HG03432 (cell line): ENCODE measurements around the gene CUEDC1.
A peak's percentile ranks its signal among the peaks of the same experiment; 100 is the strongest.

Source experiments
- ATAC-seq: cut with Tn5 transposase; IDR thresholded peaks from one replicate; pipeline ENCODE4 v1.9.1; 2021; ENCODE audit warnings: mild to moderate bottlenecking, moderate library complexity; ENCODE audit not compliant: unreplicated experiment

Gene CUEDC1, protein sequence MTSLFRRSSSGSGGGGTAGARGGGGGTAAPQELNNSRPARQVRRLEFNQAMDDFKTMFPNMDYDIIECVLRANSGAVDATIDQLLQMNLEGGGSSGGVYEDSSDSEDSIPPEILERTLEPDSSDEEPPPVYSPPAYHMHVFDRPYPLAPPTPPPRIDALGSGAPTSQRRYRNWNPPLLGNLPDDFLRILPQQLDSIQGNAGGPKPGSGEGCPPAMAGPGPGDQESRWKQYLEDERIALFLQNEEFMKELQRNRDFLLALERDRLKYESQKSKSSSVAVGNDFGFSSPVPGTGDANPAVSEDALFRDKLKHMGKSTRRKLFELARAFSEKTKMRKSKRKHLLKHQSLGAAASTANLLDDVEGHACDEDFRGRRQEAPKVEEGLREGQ

DNA sequence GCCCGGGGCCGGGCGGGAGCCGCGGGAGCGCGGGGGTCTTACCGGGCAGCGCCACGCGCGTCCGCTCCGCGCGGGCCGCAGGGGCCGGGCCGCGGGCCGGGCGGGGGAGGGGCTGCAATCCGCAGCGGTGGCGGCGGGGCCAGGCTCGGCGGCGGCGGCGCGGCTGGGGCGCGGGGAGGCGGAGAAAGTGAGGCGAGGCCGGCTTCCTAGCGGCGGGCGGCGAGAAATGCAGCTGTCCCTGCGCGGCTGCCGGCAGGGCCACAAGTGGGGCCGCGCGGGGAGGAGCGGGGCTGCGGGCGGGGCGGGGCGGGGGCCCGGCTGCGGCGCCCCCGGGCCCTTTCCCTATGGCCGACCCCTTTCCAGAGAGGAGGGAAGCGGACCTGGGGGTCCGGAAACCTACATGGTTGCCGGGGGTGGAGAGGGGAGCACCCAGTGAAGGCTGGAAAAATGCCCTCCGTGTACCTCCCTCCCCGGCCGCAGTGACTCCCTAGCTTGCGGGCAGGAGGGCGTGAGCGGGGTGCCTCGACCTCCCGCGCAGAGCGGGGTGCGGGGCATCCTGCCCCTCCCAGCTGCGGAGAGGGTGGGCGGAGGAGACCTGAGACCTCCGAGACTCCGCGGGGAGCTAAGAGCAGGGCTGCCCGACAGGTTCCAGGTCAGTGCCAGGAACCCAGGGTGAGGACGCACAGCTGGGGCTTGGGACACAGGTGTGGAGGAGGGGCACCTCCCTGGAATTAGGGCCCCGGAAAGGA, at the start of gene CUEDC1:
Gene CUEDC1 (minus strand): TSS at position 230 of the 749 bp plus-strand sequence. CDS start 69,848 bp downstream, outside the sequence.
- ATAC-seq, result peak; percentile 73

DNA sequence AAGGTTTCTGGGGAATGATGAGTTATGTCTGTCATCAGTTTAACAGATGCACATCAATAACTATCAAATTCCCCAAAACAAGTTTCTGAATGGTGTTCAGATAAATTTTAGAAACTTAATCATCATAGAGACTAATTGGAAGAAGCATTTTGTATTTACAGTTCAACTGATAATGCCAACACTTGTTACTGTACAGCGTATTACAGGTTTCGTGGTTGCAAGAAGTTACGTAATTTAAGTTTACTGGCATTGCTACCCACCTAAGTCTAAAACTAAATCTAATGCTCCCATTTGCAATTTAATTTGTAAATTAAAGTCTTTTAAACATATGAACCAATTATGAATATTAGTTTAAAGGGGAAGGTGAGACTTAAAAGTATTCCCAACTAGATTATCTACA, 48.8 kb upstream of the CUEDC1 start:
- ATAC-seq, result no peak

DNA sequence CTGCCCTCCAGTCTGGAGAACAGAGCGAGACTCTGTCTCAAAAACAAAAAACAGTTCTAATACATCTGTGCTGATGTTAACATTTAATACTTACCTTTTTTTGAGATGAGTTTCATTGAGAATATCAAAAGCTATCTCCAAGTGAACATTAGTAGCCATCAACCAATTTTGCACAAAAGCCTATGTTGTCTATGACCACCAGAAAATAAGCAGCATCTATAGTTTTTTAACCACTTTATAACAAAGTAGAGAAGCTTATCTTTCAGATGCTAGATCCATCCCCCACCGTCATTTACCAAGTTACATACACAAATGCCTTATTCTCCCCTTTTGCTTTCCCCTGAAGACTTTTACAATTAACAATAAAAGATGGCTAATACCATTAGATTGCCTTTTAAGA, 47.8 kb upstream of the CUEDC1 start:
- ATAC-seq, result no peak

DNA sequence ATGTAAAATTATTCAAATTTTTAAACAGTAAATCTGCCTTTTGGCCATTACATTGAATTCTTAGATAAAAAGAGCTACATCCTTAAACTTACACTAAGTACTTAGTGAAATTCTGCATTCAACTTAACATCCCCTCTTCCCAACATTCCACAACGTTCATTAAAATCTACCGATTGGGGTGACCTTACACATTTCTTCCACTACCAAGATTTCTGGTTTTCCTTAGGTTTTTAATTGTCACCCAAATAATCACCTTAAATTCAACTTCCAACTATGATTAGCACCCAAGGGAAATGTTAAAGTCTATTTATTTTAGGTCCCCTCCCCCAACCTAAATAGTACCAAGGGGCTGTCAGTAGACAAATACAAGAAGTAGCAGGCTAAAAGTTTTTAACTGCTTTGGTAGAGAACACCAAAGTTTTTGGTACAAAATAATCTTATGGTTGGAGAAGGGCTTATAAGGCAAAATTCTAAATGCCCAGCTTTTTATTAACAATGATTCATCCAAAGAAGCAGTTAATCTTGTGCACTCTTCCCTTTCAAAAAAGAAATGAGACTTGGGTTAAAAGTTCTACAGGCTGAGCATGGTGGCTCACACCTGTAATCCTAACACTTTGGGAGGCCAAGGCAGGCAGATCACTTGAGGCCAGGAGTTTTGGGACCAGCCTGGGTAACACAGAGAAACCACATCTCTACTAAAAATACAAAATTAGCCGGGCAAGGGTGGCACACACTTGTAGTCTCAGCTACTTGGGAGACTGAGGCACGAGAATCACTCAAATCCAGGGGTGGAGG, 47.1 kb upstream of the CUEDC1 start:
- ATAC-seq, result no peak

DNA sequence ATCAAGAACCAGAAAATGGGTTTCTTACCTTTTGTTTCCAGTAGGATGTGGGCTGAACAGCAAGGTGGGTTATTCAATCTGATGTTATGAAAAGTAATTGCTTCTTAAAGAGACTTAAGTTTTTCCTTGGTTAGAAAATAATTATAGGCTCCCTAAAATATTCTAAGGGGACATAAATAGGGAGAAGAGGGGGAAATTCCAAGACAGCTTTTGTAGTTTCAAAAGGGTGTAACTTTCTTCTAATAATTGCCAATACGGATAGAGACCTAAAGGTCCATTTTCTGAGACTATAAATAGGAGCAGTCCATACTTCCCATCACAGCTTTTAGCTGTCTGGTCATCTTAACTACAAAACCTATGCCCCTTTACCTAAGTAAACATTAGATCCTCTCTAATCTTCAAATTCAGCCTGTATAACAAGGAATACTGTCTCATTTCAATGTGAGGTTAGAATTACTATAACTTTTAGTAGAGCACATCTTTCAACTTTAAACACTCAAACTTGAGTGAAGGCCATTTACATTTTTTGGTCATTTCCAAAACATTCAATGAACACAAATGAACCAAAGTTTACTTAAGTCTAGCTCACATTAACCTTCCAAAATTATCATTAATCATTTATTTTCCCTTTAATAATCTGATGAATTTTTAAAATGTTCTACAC, 46.4 kb upstream of the CUEDC1 start:
- ATAC-seq, result no peak

DNA sequence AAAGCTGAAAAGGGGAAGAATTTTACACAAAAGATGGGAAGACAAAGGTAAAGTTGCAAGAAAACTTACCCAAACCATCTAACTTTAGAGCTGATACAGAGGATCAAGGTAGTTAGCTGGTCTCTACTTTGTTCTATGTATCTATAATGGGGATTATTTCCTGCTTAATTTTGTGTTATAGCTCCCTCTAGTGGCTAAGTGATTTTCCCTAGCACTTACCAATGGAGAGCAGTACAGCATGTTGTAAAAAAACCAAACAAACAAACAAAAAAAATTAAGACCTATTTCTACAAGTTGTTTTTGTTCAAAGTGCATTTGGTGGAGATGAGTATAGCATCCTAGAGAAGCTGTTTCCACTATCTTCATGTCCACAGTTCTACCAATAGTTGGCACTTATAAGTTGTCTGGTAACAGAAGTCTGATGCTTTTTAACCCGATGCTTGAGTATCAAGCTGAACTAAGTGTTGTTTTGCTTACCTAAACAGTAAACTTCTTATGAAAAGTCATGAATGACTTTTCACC, 44.3 kb upstream of the CUEDC1 start:
- ATAC-seq, result peak; percentile 44

DNA sequence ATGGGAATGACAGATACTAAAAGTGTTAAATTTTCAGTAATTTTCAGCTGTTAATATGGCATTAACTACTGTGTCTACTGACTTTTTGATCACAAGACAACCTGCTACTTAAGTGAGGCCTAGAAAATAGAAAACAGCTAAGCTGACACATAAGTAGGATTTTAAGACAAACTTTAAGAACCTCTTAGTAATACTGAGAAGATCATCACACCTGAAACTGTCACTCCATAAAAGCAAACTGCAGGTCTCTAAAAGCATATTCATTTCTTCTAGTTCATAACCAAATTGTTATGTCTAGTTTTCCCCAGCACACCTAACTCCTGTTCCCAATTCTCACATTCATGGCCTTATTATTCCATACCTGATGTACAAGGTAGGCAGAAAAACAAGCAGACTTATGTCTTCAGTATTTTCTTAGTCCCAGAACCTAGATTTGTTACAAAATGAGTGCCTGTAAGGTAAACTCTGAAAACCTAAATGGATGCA, 43.8 kb upstream of the CUEDC1 start:
- ATAC-seq, result no peak

DNA sequence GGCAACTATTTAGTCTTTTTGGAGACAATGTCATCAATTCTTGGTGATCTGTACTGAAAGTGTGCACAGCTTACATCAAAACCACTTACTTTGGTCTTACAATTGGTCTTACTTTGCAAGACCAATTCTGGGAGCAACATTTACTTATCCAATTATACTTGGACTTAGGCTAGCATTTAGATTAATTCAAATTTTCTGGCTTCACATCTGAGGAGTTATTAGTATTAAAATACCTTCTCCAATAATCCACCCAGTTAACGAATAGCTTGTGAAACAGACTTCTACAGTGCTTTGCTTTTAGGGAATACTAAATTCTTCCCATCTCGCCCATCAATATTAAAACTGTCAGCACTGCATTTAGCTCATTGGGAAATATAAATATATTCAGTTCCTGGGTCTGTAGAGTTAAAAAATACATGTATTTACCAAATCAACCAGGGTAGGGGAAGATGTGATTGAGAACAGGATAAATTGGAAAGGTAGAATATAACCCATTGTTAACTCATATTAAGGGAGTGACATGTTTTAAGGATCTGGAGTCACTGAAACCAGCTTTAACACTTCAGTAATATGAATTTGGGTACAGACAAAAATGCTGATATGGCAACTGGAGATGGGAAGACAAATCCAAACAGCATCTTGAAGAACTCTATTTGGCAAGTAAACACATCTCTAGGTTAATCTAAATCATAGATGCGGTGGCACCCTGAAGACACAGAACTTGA, 42.0 kb upstream of the CUEDC1 start:
- no peak for ATAC-seq

DNA sequence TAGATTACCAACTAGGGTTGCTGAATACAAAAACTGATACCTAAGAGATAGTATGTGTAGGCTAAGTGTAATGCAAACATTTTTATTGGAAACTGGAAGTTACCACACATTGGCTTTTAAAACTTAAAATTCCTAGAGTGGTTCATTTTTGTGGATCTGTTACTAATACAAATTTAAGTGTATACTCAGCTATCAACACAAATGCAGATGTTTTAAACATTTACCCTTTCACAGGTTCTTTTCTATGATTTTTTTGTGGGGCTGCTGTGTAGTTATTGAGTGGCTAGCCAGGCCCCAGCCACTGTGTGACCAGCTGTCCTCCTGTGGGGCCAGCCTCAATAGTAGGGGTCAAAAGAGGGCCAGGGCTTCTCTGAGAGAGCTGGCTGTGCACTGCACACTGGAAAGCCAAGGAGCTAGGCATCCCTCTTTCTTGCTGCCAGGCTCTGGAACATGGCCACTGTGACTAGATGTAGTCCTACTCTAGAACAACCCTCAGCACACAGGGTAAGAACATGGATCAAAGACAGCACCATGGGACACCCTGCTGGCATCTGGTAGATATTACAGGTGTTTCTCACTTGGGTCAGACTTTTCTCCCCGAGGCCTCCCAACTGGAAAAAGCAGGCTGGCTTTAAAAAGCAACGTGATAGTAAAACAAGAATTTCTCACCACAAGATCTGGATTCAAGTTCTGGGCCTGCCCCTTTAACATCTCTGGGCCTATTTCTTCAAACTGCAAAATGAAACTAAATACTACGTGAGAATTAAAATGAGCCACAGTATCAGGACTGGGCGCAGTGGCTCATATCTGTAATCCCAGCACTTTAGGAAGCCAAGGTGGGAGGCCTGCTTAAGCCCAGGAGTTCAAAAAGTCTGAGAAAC, 40.1 kb upstream of the CUEDC1 start:
- ATAC-seq, result peak; percentile 79

DNA sequence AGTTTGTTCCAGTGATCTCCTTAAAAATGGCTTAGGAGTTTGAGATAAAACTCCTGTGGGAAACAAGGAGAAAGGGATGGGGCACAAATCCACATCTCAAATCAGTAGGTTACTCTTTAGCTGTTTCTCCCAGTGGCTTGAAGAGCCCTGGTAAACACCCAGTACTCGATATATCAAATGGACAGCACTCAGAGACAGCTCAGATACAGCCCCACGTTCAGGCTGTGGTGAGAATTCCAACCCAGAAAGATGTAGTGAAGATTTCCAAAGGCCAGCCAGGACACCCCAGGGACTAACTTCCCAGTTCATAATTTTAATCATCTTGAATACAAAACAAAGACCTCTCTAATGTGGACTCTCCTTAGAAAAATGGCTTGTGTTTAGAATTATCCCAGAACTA, 39.2 kb upstream of the CUEDC1 start:
- ATAC-seq, result no peak

DNA sequence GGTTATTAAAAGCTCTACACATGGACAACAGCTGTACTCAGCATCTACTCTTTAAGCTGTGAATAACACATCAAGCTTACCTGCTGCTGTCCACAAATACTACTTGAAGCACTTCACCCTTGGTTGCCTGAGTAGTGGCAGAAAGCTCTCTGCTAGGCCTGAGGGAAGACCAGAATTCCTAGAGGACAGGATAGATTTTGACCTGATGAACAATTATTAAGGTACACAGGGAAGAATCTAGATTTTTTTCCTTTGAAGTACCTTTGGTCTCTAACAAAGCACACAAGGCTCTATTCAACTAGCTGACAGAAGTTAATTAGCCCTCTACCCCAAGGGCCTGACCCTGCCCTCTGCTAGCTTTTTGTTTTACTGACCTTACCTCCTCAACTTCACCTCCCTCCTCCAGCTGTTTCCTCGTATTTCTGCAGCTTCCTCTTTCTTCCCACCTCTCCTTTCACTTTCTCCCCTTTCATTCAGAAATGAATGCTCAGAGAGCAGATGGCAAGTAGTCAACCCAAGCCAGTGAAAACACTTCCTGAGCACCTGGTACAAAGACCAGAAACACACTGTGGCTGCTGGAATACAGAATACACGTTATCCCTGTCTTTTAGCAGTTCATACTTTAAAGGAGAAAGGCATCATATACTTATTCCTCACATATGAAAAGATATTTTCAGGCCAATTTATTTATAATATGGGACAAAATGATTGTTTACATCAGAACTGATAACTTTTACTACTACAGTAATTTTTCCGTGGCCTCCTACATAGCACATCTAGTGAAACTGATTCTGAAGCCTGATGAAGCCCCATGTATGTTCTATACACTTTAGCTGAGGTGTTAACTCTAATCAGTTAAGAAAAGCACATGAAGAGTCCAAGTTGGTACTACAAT, 38.5 kb upstream of the CUEDC1 start:
- ATAC-seq, result no peak

DNA sequence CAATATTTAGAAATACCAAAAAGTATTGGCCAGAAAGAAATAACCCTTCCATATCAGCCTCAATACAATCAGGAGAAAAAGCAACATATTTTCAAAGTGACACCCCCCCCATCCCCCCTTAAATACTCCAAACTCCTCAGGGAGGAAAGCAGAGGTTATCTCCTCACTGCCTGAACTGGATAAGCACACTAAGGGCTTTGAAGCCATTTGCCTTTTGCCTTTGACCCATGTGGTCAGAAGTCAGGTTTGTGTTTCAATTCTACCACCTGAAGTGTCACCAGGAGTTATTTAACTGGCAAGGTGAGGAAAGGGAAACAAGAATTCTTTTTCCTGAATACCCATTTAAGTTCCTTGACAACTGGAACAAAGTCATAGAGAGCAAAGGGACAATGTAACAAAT, 36.3 kb upstream of the CUEDC1 start:
- no peak for ATAC-seq

DNA sequence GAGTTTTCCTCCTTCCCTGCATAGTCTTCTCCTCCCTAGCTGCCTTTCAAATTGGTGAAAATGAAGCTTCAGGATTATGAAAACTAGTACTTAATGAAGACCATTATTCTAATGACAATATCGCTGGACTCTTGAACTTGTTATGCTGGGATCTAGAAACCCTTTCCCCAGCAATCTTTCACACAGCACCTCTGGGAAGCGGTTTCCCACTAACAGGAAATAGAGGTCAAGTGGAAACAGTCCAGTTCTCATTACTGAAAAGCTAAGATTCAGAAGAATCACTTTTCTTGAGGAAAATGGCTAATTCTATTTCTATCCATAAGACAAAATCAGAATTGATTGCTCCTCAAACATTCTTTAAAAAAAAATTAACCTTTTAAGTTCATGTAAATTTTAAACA, 34.8 kb upstream of the CUEDC1 start:
- ATAC-seq, result no peak

DNA sequence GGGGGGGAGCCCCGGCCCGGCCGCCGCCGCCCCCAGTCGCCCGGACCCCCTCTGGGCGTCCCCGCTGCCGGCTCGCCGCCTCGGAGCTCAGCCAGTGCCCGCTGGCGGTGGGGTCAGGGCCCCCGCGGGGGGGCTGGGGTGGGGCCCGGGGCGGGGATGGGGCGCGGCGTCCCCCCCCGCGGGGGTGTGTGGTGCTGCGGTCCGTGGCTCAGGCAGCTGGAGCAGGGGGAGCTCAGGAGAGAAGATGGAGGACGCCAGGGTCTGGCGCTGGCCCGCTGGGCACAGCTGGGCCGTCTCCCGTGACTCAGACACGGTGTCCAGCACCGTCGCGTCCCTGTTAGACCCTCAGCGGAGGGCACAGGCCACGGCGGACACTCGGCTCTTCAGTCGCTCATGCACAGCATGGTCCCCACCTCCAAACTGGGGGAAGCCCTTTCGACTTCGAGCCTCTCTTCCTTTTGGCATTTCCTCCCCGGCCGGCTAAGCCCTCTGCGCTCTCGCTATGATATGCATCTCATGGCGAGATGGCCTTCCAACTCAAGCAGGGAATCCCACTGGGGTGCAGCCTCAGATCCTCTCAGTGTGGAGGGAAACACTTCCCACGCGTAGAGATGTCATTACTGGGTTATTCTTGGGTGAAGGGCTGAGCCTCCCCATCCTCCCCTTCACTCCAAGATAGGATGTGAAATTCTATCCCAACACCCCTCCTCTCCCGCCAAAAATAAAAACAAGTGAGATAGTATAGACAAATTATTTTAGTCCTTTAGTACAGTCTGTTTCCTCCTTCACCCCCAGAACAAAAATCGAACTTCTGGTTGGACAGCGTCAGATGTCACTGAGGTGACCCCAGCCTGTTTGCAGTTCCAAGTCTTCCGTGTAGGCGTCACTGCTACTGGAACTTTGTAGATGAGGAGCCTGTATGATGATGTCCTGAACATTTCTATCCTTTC, 33.4 kb upstream of the CUEDC1 start:
- ATAC-seq, result peak; percentile 76

DNA sequence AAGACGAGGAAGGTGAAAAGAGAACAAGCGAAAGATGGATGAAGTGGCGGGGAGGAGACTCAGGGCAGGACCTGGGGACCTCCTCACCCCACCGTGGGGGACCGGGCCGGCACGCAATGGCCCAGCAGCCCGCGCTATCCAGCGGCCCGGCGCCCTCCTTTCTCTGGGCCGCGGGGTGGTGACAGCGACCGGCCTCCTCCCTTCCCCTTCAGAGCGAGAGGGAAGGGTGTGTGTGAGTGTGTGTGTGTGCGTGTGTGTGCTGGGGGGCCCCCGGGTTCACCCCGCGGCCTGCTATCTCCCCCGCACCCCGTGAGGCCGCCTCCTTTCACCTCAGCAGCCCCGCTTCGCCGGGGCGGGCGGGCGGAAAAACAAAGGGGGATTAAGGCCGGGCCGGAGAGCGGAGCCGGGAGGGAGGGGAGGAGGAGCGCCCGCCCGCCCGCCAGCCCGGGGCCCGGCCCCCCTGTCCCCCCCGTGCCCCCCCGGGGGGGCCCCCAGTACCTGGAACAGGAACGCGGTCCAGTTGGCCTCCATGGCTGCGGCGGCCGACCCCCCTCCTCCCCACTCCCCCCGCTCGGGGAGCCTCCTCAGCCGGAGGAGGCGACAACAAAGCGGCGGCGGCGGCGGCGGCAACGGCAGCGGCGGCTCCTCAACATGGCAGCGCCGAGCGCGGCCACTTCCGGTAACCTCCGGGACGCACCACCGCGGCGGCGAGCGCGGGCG, 32.5 kb upstream of the CUEDC1 start, which contains the start of gene VEZF1:
Gene VEZF1 (minus strand): TSS at position 674 of the 720 bp plus-strand sequence. CDS start 143 bp downstream, at position 531.
- ATAC-seq, result peak; percentile 71
